ENCODE data around the gene HYAL1.

Gene HYAL1, protein sequence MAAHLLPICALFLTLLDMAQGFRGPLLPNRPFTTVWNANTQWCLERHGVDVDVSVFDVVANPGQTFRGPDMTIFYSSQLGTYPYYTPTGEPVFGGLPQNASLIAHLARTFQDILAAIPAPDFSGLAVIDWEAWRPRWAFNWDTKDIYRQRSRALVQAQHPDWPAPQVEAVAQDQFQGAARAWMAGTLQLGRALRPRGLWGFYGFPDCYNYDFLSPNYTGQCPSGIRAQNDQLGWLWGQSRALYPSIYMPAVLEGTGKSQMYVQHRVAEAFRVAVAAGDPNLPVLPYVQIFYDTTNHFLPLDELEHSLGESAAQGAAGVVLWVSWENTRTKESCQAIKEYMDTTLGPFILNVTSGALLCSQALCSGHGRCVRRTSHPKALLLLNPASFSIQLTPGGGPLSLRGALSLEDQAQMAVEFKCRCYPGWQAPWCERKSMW

DNA sequence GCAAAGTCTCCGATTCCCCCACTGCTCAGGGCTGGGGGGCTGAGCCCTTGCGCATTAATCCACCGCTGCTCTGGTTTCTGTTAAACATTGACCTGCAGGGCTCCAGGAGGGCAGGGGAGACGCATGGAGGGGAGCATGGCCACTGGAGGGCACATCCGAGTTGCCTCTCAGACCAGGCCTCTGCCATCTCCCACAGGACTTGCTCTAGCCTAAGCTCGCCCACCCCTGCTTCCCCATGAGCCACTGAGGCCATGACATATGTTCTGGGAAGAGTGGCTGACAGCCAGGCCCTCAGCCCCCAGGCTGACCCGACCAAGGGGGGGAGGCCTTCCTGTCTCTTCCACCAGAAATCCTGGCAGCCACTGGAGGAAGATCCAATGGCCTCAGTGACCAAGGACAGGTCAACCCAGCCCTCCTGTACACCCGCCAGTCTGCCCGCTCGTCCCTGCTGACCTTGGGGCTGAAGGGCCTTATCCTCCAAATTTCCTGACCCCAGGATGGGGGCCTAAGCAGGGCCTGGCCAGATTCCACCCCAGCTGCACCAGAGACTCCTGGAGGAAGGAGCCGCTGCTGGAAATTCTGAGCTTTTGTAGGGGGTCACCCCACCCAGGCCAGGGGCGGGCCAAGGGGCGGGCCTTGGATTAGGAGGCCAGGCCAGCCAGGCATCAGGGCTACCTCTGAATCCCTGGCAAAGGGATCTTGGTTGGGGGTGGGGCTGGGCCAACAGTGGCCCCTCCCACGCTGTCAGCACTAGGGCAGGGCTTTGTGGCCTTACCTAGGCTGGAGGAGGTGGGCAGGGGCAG, at the start of gene HYAL1:
HYAL1 (minus strand) TSS at position 562 of the 803 bp plus-strand sequence. CDS start 618 bp downstream, outside the sequence.
- DNase-seq (ENCODE audit: low read depth, low spot score) = no peak

DNA sequence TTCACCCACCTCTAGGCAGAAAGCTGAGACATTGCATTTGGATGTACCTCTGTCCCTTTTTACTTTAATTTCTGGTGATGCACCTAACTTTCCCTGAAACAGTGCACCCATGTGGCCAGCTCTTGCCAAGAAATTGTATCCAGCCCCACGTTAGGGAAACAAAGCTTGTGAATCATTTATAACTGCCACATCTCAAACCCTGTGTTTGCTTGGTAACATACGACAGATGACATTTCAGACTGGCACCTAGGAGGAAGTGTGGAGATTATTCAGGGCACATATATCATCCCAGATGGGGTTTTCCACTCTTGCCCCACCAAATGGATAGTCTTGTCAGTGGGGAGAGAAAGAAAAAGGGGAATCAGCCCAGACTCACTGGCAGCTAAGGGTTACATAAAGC, 49.4 kb upstream of the HYAL1 start:
- DNase-seq (ENCODE audit: low read depth, low spot score) = no peak

DNA sequence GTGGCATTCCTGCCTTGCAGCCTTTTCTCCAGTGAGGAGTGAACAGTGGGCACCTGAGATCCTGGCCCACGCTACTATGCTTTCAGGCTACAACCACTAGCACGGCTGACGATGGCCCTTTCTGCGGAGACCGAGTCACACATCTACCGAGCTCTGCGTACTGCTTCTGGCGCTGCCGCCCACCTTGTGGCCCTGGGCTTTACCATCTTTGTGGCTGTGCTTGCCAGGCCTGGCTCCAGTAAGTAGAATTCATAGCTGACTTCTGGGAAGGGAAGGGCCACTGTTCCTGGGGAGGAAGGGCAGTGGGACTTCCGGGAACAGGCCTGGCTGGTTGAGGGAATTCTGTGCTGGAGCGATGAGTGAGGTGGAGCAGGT, 47.9 kb upstream of the HYAL1 start:
- DNase-seq (ENCODE audit: low read depth, low spot score) = no peak

DNA sequence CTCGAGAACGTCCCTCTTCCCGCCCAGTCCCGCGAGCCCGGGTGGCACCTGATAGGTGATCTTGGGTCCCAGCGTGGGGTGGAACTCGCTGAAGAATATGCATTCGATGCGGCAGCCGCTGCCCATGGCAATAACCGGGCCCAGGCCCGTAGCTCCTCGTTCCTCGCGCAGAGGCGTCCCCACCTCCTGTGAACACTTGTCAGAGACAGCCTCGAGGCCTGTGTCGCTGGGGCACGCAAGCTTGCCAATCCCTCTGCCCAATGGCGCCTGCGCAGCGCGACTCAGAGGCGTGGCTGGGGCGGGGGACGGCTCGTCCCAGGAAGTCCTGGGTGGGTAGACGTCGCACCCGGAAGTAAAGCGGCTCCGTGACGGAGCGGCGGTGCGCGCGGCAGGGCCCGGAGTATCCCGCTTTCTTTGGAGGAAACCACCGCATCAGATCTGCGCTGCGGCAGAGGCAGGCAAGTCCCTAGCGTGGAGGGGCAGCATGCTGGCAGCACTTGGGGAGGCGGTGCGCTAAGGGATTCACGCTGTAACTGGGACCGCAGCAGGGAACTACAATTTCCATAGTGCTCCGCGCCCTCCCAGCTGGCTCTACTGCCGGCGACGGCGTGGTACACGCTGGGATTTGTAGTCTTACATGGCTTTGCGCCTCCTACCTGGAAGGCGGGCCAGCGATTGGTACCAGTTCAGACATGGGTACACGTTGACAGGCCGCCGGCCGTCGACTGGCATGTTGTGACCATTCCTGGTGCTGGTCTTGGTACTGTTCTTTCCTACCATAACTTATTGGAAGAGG, 47.4 kb upstream of the HYAL1 start, which contains the start of the genes CYB561D2 and NPRL2:
CYB561D2 (plus strand) TSS at position 336 of the 796 bp plus-strand sequence. CDS start 572 bp downstream, outside the sequence.
NPRL2 (minus strand) TSS at position 249 of the 796 bp plus-strand sequence; CDS start at position 126, 123 bp downstream.
- peak; percentile 100 for DNase-seq (ENCODE audit: low read depth, low spot score)

DNA sequence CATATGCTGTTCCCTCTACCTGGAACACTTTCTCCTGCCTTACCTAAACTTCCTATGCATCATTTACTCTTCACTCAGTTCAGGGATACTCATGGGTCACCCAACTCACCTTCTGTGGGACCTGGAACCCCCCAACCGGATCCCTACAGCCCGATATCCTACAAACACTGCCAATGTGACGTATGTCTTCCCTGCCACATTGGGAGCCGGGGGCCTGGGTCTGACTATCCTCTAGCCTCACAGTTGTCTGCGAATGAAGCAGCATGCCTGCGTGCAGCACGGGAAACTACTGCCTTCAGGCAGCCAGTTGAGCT, 46.8 kb upstream of the HYAL1 start:
- DNase-seq (ENCODE audit: low read depth, low spot score) = no peak

DNA sequence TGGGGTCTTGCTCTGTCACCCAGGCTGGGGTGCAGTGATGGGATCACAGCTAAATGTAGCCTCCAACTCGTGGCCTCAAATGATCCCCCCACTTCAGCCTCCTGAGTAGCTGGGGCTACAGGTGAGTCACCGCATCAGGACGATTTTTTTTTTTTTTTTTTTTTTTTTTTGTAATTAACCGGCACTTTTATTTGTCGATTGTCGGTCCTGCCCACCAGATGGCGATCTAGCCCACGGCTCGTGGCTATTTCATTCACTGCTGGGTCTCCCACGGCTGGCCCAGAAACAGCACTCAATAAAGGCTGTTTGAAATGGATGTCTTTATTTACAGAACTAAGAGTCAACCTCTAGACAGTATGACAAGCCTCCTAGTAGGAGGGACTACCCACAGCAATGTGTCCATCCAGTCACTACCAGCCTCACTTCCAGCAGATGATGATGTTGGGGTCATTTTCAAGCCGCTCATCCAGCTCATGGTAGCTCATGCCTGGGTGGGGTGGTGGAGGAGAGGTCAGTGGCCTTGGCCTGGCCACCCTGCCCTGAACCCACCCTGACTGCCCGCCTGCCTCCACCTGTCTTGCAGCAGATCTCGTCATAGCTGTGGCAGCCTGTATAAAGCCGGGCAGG, 43.9 kb upstream of the HYAL1 start:
- DNase-seq (ENCODE audit: low read depth, low spot score) = peak; percentile 57

DNA sequence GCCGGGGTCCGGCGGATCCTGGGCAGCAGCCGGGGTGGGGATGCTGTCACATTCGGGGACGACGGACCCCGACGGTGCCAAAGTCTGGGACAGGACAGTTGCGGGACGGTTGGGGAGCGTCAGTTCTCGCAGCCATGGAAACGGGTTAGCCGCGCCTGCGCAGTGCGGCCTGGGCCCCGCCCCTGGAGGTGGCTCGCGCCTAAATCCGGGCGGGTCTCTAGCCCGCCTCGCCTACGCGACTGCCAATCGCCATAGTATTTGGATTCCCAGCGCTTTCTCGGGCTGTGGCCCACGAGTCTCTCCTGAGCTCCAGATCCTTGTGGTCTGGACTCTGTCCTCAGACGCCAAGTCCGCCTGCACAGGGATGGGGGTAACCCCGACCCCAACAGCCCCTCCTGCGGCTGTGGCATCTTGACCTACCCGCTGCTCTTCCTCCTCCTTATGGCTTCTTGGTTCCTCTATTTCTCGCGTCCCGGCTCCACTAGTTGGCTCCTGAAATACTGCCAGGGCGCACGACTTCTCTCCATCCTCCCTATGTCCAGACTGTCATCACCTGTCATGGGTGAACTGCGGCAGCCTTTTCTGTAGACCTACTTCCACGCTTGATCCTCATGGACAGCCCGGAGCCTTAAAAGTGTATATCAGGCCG, 42.3 kb upstream of the HYAL1 start, which contains the start of gene ZMYND10:
ZMYND10 (minus strand) TSS at position 147 of the 649 bp plus-strand sequence. CDS start 153 bp downstream, outside the sequence.
- DNase-seq (ENCODE audit: low read depth, low spot score) = peak; percentile 43

DNA sequence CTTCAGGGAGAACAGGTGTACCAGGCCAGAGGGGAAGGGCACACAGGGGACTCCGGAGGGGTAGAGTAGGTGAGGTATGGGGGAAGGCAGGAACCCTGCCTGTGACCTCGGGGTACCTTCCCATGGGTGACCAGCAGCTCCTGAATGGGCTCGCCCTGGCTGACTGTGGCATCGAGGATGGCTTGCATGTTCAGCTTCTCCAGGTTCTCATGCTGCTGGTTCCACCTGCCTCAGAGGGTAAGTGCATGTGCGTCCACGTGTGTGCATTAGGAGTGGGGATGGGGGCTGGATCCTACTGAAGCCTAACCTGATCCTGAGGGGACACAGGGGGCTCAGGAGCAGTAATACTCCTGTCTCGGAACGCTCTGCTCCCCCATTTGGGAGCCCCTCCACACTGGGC, 41.6 kb upstream of the HYAL1 start:
- DNase-seq (ENCODE audit: low read depth, low spot score) = no peak

DNA sequence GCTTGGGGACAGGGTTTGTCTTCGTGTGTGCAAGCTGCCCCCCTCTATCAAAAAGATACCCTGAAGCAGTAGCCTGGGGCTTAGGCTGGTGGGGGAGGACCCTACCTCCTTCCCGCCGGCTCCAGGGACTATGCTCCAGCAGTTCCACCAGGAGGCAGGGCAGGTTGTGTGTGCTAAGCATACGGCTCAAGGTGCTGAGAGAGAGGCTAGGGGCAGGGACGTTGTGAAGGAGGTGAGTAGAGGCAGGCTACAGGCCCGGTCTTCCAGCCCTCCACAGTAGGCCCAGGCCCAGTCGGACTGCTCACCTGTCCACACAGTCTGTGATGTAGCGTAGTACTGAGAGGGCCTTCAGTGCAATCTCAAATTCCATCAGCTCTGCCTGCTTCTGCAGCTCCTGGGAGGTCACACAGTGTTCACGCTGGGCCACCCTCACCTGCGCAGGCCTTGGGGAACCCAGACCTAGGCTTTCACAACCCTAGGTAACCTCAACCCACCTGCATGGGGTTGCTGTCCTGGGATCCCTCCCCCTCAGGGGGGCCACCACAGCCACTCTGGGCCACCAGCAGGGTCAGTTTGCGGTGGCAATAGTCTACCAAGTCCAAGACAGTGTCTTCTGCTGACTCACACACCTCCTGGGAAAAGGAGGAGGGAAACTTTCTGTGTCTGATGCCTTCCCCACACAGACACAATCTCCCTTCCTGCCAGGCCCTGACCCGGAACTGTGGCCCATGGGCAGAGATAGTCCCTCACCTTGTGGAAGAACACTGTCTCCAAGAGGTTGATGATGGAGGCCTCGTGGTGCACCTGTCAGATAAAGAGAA, 39.6 kb upstream of the HYAL1 start:
- DNase-seq (ENCODE audit: low read depth, low spot score) = no peak

DNA sequence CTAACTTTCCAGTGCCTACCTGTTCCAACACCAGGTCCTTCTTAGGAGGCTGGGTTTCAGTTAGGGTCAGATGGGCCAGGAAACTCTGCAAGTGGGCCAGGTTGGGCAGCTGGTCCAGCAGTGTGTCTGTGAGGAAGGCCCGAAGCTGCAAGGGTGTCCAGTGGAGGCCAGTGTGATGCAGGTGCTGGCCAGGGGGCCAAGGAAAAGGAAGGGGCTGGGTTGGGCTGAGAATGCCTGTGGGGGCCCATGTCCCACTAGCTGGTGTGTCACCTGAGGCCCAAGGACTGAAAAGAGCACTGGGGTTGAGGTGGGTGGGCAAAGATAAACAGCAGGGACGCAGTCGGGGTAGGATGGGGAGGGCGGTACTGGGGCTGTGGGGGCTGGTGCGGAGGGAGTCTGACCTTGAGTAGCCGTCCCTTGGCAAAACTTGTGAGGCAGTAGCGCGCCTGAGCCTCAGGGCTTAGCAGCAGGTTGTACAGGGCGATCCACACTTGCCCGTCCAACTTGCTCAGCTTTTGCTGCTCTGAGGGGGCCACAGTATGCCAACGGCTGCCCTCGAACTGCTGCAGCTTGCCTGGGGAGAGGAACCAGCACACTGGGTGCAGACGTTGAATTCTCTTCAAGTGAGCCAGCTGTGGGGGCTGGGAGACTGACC, 38.7 kb upstream of the HYAL1 start:
- no peak for DNase-seq (ENCODE audit: low read depth, low spot score)

DNA sequence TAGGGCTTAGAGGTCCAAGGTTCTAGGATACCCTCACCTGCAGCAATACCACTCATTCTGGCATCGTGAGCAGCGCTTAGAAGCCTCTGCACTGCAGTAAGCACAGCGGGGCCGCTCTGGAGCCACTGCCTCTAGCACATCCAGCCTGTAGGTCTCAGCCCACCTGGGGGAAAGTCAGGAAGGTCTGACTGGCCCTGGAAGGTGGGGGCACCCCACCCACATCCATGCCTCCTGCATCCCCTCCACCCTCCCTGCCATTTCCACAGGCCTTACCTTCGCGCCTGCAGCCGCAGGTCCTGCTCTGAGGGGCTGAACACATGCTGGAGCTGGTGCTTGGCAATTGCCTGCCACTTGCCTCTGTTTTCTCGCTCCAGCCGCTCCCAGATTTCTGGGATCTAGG, 38.2 kb upstream of the HYAL1 start:
- DNase-seq (ENCODE audit: low read depth, low spot score) = no peak

DNA sequence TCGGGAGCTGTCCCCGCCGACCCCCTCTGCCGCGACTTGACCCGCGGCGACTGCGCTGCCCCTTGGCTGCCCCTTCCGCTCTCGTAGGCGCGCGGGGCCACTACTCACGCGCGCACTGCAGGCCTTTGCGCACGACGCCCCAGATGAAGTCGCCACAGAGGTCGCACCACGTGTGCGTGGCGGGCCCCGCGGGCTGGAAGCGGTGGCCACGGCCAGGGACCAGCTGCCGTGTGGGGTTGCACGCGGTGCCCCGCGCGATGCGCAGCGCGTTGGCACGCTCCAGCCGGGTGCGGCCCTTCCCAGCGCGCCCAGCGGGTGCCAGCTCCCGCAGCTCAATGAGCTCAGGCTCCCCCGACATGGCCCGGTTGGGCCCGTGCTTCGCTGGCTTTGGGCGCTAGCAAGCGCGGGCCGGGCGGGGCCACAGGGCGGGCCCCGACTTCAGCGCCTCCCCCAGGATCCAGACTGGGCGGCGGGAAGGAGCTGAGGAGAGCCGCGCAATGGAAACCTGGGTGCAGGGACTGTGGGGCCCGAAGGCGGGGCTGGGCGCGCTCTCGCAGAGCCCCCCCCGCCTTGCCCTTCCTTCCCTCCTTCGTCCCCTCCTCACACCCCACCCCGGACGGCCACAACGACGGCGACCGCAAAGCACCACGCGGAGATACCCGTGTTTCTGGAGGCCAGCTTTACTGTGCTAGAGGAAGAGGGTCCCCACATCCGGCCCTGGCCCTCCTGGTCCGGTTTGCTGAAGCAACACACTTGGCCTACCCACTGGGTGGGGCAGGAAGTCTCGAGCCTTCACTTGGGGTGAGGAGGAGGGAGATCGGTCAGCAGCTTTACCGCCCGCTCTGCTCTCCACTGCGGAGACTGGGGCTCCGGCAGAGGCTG, 37.3 kb upstream of the HYAL1 start, which contains the start of gene RASSF1:
RASSF1 (minus strand) TSS at position 389 of the 882 bp plus-strand sequence; CDS start at position 358, 31 bp downstream.
- DNase-seq (ENCODE audit: low read depth, low spot score) = no peak

DNA sequence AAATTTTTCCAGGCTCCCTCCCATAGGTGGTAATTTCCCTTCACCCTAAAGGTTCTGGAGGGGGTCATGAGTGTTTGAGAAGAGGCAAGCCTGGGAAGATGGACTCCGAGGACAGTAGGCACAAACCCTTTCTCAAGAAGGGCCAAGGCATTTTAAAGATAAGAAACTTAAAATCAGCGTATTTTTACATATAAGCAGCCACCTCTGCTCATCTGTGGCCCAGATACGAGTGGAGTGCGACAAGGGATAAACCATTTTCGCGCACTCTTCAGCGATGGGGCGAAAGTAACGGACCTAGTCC, 36.7 kb upstream of the HYAL1 start:
- DNase-seq (ENCODE audit: low read depth, low spot score) = no peak

DNA sequence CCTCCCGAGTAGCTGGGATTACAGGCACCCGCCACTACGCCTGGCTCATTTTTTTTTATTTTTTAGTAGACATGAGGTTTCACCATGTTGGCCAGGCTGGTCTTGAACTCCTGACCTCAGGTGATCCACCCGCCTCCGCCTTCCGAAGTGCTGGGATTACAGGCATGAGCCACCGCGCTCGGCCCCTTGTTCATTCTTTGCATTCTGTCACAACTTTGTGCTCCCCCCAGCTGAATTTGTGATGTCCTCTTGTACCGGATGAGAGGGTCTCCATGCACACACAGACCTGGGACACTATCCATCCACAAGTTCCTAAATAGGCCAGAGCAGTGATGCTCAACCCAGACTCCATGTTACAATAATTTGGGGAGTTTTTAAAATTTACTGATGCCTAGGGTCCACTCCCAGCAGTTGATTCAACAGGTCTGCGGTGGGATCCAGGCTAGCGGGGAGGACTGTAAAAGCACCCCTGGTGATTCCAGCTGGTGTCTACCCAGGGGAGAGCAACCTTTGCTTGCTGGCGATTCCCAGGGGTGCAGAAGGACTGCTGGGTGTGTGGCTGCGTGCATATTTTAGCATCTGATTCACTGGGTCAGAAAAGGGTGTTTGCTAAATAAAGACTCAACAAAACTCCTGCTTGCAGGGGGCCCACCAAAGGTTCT, 36.2 kb upstream of the HYAL1 start:
- no peak for DNase-seq (ENCODE audit: low read depth, low spot score)

DNA sequence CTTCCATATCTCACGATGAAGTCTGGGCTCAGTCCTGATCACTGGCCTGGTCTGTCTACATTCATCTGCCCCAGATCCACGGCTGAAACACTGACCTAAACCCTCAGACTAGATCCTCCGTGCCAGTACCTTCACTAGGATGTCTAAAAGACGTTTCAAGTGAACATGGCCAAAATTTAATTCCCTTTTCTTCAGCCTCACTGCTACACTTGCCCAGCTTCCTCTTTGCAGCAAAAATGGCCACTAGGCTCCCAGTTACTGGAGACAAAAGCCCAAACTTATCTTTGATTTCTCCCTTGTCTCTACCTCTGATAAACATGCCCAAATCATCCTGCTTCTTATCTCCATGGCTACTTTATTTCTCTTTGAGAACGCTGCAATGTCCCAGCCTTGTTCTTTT, 35.6 kb upstream of the HYAL1 start:
- DNase-seq (ENCODE audit: low read depth, low spot score) = no peak

DNA sequence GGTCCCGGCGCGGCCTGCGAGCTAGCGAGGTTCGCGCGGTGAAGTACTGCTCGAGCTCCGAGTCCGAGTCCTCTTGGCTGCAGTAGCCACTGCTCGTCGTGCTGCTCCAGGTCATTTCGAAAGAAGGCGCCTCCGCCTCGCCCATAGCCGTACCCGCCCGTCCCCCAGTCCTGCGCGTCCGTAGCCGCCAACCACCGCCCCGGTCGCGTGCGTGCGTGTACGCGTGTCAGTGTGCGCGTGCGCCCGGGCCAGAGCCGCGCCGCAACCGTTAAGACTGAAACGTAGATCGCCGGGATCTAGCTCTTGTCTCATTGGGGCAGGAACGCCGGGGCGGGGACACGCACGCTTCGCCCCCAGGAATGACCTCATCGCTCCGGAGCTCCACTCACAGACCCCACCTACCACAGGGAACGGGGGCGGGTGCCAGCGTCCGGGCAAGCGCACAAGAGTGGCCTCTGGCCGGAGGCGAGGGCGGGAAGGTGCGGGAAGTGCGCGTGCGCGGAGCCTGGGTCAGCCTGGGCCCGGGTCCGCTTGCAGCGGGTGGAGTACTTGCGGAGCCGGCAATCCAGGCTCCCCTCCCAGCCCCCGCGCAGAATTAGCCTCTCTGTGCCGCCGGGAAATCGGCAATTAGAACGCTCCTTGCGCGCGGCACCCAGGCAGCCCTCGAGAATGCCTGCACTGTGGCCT, 33.9 kb upstream of the HYAL1 start:
- peak; percentile 86 for DNase-seq (ENCODE audit: low read depth, low spot score)

DNA sequence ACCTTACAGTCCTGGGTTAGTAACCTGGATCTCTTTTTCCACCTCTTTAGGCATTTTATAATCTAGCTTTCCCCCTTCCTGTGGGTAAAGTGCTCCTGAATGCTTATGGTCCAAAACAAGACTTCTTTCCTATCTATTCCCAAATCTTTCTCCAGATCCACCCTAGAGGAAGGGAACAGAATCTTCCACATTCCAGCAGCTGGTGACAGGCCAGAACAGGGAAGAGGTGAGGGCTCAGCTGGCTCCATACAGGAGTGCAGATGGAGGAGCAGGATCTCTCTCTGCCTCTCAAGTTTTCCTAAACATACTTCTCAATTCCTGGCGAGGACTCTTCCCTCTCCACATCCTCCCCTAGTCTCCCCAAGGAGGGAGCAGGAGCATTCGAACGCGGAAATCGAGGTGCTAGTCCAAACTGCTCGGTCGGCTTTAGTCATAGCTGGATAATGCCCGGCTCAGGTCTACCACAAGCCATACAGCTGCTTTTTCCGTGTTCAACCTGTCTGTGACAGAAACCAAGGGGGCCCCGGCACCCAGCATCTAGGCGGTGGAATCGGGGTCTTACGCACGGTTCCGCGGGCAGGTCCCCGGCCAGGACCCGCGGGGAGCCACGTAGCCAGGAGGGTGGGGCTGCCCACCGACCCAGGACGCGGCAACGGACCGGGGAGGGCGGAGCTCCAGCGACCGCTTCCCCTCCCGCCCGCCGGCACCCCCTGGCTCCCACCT, 33.2 kb upstream of the HYAL1 start:
- DNase-seq (ENCODE audit: low read depth, low spot score) = no peak
